Sigmoid colon (tissue), 7 donors: ENCODE measurements around the gene GORAB. TPM values are rescaled to one million over a fixed set of nuclear protein-coding genes. Genes with fewer than 3 reads are reported as not detected.

ENCODE experiments used
- DNase-seq: peaks from one replicate; pipeline ENCODE4 v3.0.0-alpha.2; 2019
- H3K27ac ChIP-seq, 4 donors: fragments of 200-600 bp; sonication (generic); one replicate each; pipeline ENCODE4 v1.5.1; 2016 to 2019; ENCODE audit warnings: mild to moderate bottlenecking in 1 of 4
- H3K27me3 ChIP-seq, 3 donors: fragments of 200-600 bp; sonication (generic); one replicate each; pipeline ENCODE4 v1.5.1; 2019; ENCODE audit warnings: mild to moderate bottlenecking in 1 of 3
- H3K36me3 ChIP-seq, 4 donors: fragments of 200-600 bp; sonication (generic); one replicate each; pipeline ENCODE4 v1.5.1; 2016 to 2019
- H3K4me1 ChIP-seq, 4 donors: fragments of 200-600 bp; sonication (generic); one replicate each; pipeline ENCODE4 v1.5.1; 2017 to 2019
- H3K4me3 ChIP-seq, 4 donors: fragments of 200-600 bp; sonication (generic); one replicate each; pipeline ENCODE4 v1.5.1; 2017 to 2019; ENCODE audit warnings: mild to moderate bottlenecking in 2 of 4, moderate library complexity in 1 of 4
- H3K9me3 ChIP-seq, 4 donors: fragments of 200-600 bp in 3 of 4; sonication (generic) in 3 of 4; one replicate each; pipeline versions ENCODE4 v1.5.1 to v1.6.1; 2013 to 2019
- EP300 ChIP-seq, 4 donors: sonication (generic); formaldehyde crosslinking; IDR thresholded peaks; one replicate each; pipeline ENCODE4 v1.6.1; 2017; ENCODE audit warnings: antibody characterized with exemption in 4 of 4
- POLR2A ChIP-seq, 2 donors: fragments of 450-650 bp; IDR thresholded peaks; one replicate each; pipeline ENCODE4 v1.6.1; 2016; ENCODE audit warnings: antibody characterized with exemption in 2 of 2, mild to moderate bottlenecking in 2 of 2, moderate library complexity in 2 of 2
- POLR2AphosphoS5 ChIP-seq, 4 donors: sonication (generic); formaldehyde crosslinking; IDR thresholded peaks; one replicate each; pipeline ENCODE4 v1.6.1; 2017; ENCODE audit warnings: antibody characterized with exemption in 4 of 4
- WGBS, 2 donors: extraction: QIAGEN DNeasy Blood & Tissue Kit; methylation state at CpG; one replicate each; pipeline ENCODE4 v1.1.7; 2013; 5-methylcytosine and 5-hydroxymethylcytosine counted together
- intact Hi-C: fragments of 100-400 bp; cut with DNase I; formaldehyde crosslinking; loops from one replicate; pipeline ENCODE4 v1.15.1; 2023
- polyA plus RNA-seq, 3 donors: library from polyadenylated mRNA; stranded (reverse); fragments of 200-250 nt; gene quantifications; one replicate each; pipeline ENCODE4 v1.2.3, GENCODE V29; 2013
- total RNA-seq, 4 donors: library from RNA; depleted of rRNA; stranded (reverse); fragments of >200 nt; gene quantifications; one replicate each; pipeline ENCODE4 v1.1.0, GENCODE V29; 2016
- TF ChIP-seq, protein P1 (sequence below), 4 experiments: fragments of 450-650 bp in 3 of 4; fragments of 200-600 bp in 1 of 4; IDR thresholded peaks; one replicate each; pipeline ENCODE4 v1.5.1; 2016 to 2019; ENCODE audit warnings: antibody characterized with exemption in 4 of 4, mild to moderate bottlenecking in 3 of 4, moderate library complexity in 2 of 4
- donor health status: healthy with polysubstance abuse.
- donor health status: Bipolar disorder and iron deficiency.
- donor health status: healthy.

GORAB gene
- total and polyA plus RNA-seq, 7 donors = 4.8 to 13.8 (median 8.9) TPM

DNA sequence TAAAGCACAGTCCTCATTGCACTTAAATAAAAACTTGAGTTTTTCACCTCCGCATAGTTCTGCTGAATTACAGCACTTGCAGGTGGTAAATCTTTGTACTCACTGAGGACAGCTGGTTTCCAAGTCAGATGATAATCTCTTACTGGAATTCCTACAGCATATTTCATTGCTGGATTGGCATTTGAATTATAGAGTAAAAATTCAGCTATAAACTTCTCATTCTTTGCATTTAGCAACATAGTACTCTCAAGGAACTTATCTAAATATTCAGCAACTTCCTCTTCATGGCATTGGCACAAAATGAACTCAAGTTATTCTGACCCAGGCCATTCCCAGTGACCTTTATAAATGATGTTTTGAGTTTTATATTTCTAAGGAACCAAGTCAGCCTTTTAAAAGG is 23.4 kb downstream of the GORAB start:
- Histone ChIP-seq H3K36me3 (peaks cover 0 to 39% (median 4%) of the 10 kb centered on the region in 4 donors), H3K4me1 (no peaks in the 10 kb centered on the region), H3K27me3 (no peaks in the 10 kb centered on the region), H3K27ac (no peak overlapping the region), H3K4me3 (no peak overlapping the region), H3K9me3 (peaks cover 0 to 4% (median 2%) of the 10 kb centered on the region in 4 donors)
- 78 to 89% methylated on average over 1 of the region's 1 CpG for WGBS, 2 donors
- no peak for DNase-seq
- TF ChIP-seq, protein P1, sequence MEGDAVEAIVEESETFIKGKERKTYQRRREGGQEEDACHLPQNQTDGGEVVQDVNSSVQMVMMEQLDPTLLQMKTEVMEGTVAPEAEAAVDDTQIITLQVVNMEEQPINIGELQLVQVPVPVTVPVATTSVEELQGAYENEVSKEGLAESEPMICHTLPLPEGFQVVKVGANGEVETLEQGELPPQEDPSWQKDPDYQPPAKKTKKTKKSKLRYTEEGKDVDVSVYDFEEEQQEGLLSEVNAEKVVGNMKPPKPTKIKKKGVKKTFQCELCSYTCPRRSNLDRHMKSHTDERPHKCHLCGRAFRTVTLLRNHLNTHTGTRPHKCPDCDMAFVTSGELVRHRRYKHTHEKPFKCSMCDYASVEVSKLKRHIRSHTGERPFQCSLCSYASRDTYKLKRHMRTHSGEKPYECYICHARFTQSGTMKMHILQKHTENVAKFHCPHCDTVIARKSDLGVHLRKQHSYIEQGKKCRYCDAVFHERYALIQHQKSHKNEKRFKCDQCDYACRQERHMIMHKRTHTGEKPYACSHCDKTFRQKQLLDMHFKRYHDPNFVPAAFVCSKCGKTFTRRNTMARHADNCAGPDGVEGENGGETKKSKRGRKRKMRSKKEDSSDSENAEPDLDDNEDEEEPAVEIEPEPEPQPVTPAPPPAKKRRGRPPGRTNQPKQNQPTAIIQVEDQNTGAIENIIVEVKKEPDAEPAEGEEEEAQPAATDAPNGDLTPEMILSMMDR (IDR thresholded peaks at IDR 0.05) = no peak
- TF ChIP-seq POLR2A (IDR thresholded peaks at IDR 0.05) = no peak
- TF ChIP-seq EP300 (IDR thresholded peaks at IDR 0.05) = no peak
- TF ChIP-seq POLR2AphosphoS5 (IDR thresholded peaks at IDR 0.05) = no peak
- intact Hi-C loops = no loop called here

DNA sequence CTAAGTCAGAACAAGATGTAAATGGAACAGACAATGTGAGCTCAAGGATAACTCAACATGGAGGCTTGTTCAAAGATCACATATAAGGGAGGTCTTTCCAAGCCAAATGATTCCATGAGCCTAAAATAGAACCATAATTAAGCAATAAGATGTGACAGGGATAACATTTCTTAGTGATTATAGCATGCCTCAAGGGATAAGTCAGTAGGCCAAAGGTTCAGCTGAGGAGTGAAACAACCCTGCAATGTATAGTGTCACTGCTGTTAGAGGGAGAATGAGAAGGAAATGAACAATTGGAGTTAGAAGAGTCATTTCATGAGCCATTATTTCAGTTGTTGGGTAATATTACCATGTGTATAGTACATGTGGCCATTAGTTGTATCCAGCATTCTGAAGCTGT is 25.0 kb downstream of the GORAB start:
- H3K4me3 ChIP-seq = no peak overlapping the region
- TF ChIP-seq, protein P1 (IDR thresholded peaks at IDR 0.05) = no peak
- TF ChIP-seq POLR2AphosphoS5 (IDR thresholded peaks at IDR 0.05) (no peak), POLR2A (IDR thresholded peaks at IDR 0.05) (no peak), EP300 (IDR thresholded peaks at IDR 0.05) (no peak)
- no peaks in the 10 kb centered on the region for H3K4me1 ChIP-seq
- no peak overlapping the region for H3K27ac ChIP-seq
- peaks cover 0 to 4% (median 2%) of the 10 kb centered on the region in 4 donors for H3K9me3 ChIP-seq
- H3K36me3 ChIP-seq = peaks cover 0 to 23% (median 4%) of the 10 kb centered on the region in 4 donors
- H3K27me3 ChIP-seq = no peaks in the 10 kb centered on the region
- intact Hi-C loops = no loop called here
- no peak for DNase-seq

DNA sequence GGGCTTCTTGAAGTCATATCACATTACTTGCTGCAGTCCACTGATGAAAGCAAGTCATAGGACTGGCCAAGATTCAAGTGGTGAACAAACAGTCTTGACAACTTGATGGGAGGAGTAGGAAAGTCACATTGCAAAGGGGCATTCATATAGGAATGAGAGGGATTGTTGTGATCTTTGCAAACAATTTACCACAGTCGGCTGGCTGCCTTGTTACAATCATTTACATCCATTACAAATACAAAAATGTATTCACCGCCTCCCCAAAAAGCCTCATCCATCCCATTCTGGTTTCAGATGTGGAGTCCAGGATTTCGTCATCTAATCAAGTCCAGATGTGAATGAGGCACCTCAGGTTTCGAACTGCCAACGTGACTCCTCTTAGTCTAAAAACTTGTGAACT is 26.8 kb downstream of the GORAB start:
- no peak for TF ChIP-seq POLR2AphosphoS5 (IDR thresholded peaks at IDR 0.05)
- TF ChIP-seq, protein P1 (IDR thresholded peaks at IDR 0.05) = no peak
- TF ChIP-seq EP300 (IDR thresholded peaks at IDR 0.05) = no peak
- TF ChIP-seq POLR2A (IDR thresholded peaks at IDR 0.05) = no peak
- 94 to 95% methylated on average over 5 of the region's 5 CpGs for WGBS, 2 donors
- Histone ChIP-seq H3K27me3 (no peaks in the 10 kb centered on the region), H3K36me3 (peaks cover 0 to 10% (median 0%) of the 10 kb centered on the region in 4 donors), H3K4me1 (peaks cover 0 to 9% (median 0%) of the 10 kb centered on the region in 4 donors), H3K27ac (no peak overlapping the region), H3K9me3 (peaks cover 0 to 4% (median 2%) of the 10 kb centered on the region in 4 donors), H3K4me3 (no peak overlapping the region)
- DNase-seq = no peak
- intact Hi-C loops = no loop called here

DNA sequence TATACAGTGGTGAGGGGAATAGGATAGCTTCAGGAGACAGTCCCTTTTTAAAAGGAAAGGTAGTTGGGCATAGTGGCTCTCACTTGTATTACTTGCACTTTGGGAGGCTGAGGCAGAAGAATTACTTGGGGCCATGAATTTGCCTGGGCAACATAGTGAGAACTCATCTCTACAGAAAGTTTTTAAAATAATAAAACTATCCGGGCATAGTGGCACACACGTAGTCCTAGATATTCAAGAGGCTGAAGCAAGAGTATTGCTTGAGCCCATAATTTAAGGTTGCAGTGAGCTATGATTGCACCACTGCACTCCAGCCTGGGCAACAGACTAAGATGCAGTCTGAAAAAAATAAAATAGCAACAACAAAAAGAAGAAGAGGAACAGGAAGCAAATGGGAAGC is 27.2 kb downstream of the GORAB start:
- 92 to 98% methylated on average over 2 of the region's 2 CpGs for WGBS, 2 donors
- intact Hi-C loops = no loop called here

More for the DNA sequence above, 27.2 kb downstream of the GORAB start:
- TF ChIP-seq EP300 (IDR thresholded peaks at IDR 0.05) (no peak), POLR2AphosphoS5 (IDR thresholded peaks at IDR 0.05) (no peak), POLR2A (IDR thresholded peaks at IDR 0.05) (no peak)
- TF ChIP-seq, protein P1 (IDR thresholded peaks at IDR 0.05) = no peak
- H3K27ac ChIP-seq = no peak overlapping the region
- peaks cover 0 to 4% (median 2%) of the 10 kb centered on the region in 4 donors for H3K9me3 ChIP-seq
- no peak for DNase-seq
- H3K27me3 ChIP-seq = no peaks in the 10 kb centered on the region
- H3K4me3 ChIP-seq = no peak overlapping the region
- peaks cover 0 to 9% (median 0%) of the 10 kb centered on the region in 4 donors for H3K4me1 ChIP-seq
- peaks cover 0 to 6% (median 0%) of the 10 kb centered on the region in 4 donors for H3K36me3 ChIP-seq
